Cardiac fibroblast (primary cell): ENCODE data around the gene TIPARP.
"Not testable (repeated sequence)": the region's sequence is repeated elsewhere in the genome, so short reads cannot be mapped to it uniquely, and the experiment has no call there.

ENCODE experiments used
- DNase-seq, 2 donors: peaks; one replicate each; pipeline versions ENCODE4 v3.0.0 to v3.0.0-alpha.2; 2010; ENCODE audit warnings: low read depth in 2 of 2
- H3K4me3 ChIP-seq, 2 donors: replicated peaks in 1 of 2; 1 replicate in 1 of 2; 2 replicates in 1 of 2; pipeline ENCODE4 v1.5.1; 2011; ENCODE audit warnings: low read depth in 2 of 2, low read length in 2 of 2, mild to moderate bottlenecking in 2 of 2, moderate library complexity in 1 of 2
- TF ChIP-seq, protein P1 (sequence below): IDR thresholded peaks from one replicate; pipeline ENCODE4 v1.5.1; 2011; ENCODE audit warnings: low read depth, mild to moderate bottlenecking, low read length, inconsistent platforms

TIPARP gene

DNA sequence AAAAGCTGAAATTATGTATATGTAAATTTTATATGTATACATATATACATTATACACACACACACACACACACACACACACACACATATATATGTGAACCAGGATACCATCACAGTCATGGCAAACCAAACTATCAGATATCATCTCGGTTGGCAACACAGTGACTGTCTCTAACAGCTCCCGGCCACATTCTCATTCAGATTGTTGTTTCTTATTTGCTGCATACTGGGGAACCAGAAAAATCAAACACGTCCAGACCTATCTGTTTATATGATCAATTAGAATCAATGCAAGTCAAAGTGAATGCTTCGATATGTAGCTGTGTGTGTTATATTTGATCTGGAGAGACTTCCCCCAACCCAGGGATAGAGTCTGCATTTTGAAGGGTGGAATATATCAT, 61.1 kb downstream of the TIPARP start:
- TF ChIP-seq, protein P1, sequence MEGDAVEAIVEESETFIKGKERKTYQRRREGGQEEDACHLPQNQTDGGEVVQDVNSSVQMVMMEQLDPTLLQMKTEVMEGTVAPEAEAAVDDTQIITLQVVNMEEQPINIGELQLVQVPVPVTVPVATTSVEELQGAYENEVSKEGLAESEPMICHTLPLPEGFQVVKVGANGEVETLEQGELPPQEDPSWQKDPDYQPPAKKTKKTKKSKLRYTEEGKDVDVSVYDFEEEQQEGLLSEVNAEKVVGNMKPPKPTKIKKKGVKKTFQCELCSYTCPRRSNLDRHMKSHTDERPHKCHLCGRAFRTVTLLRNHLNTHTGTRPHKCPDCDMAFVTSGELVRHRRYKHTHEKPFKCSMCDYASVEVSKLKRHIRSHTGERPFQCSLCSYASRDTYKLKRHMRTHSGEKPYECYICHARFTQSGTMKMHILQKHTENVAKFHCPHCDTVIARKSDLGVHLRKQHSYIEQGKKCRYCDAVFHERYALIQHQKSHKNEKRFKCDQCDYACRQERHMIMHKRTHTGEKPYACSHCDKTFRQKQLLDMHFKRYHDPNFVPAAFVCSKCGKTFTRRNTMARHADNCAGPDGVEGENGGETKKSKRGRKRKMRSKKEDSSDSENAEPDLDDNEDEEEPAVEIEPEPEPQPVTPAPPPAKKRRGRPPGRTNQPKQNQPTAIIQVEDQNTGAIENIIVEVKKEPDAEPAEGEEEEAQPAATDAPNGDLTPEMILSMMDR: no peak
- no peak overlapping the region for H3K4me3 ChIP-seq
- no peak for DNase-seq

DNA sequence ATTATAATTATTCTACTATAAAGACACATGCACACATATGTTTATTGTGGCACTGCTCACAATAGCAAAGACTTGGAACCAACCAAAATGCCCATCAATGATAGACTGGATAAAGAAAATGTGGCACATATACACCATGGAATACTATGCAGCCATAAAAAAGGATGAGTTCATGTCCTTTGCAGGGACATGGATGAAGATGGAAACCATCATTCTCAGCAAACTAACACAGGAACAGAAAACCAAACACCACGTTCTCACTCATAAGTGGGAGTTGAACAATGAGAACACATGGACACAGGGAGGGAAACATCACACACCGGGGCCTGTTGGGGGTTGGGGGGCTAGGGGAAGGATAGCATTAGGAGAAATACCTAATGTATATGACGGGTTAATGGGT, 62.7 kb downstream of the TIPARP start:
- not testable (repeated sequence) for DNase-seq, H3K4me3 ChIP-seq

DNA sequence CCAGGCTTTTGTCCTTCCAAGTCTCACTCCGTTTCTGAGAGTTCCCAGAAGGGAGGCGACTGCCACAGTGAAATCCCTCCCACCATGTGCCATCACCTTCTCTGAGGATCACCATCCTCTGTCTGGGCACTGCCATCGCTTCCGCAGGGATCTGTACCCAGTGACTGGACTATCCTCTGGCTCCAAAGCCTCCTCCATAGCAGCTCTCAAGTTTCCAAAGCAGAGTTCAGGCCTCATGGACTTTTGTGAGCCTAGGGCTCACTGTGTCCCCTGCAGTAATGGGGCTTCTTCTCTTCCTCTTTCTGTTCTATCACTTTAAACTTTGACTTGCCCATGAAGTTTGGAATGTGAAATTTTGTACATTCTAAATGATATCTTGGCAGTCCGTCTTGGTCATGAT, 63.9 kb downstream of the TIPARP start:
- no peak for DNase-seq
- H3K4me3 ChIP-seq: no peak overlapping the region
- TF ChIP-seq, protein P1: no peak

DNA sequence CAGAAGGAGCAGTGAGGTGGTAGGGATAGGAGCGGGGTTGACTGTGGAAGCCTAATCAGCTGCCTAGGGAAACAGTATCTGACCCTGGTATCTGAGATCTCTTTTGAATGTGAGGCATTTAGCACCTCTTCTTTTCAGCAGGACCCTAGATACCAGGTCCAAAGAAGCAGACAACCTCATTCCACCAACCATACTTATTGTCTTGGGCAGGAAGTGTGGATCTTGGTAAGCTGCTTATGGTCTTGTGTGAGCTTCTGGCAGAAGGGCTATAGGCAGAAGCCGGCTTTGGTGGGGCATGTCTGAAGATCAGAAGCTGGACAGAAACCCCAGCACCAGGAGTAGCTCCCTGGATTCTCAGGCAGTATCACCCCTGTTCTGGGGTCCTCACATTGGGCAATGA, 65.6 kb downstream of the TIPARP start:
- TF ChIP-seq, protein P1: no peak
- no peak overlapping the region for H3K4me3 ChIP-seq
- no peak for DNase-seq

DNA sequence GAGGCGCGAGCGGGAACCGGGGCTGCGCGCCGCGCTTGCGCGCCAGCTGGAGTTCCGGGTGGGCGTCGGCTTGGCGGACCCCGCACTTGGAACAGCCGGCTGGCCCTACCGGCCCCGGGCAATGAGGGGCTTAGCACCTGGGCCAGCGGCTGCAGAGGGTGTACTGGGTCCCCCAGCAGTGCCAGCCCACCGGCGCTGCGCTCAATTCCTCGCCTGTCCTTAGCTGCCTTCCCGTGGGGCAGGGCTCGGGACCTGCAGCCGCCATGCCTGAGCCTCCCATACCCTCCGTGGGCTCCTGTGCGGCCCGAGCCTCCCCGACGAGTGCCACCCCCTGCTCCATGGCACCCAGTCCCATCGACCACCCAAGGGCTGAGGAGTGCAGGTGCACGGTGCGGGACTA, 66.2 kb downstream of the TIPARP start:
- not testable (repeated sequence) for DNase-seq, H3K4me3 ChIP-seq

DNA sequence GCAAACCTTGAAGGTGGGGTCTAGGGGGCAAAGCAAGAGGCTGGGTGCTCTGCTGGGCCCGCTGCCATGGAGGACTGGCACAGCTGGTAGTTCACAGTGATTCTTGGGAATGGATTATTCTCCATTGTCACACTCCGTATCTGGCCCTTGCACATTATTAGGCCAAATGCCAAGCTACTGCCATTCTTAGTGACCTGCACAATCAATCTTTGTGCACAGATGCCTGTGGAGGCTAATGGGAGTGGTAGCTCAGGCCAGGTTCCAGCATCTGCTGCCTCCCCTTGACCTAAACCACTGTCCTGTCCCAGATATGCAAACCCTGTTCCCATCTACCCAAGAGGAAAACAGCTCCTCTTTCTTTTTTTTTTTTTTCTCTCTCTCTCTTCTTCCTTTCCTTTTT, 67.5 kb downstream of the TIPARP start:
- H3K4me3 ChIP-seq: no peak overlapping the region
- DNase-seq: no peak
- TF ChIP-seq, protein P1: no peak

DNA sequence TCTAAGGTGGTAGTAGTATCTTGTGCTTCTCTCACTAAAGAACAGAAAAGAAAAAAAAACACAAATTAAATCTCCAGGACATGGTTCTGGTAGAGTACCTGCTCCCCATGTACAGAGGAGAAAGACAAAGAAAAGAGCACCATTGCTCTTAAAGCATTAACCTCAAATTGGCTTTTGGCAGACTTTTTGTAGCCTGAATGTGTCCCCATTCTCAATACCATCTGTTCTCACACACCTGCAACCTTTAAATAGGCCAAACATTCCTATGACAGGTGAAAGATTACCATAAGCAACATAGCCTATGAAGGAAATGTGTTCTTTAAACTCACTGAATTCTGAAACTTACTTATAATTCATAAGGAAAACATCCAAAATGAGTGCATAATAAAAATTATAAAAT, 68.0 kb downstream of the TIPARP start:
- no peak overlapping the region for H3K4me3 ChIP-seq
- DNase-seq: no peak
- TF ChIP-seq, protein P1: no peak

DNA sequence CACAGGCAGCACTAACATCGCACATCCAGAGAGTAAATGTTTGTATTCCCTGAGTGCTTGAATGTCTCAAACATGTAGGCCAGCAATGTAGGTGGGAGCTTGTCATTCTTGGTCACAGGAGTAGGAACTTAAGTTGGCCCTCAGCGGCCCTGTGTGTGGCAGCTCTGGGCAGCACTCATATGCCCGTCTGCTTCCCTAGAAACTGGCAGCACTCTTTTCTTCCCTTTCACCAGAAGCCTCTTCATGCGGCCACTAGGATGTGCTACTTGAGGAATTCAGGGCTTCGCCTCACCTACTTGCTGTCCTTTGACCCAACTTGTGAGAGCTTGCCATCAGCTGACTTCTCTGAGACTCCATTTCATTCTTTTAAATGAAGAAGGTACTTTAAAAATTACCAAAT, 69.5 kb downstream of the TIPARP start:
- TF ChIP-seq, protein P1: no peak
- H3K4me3 ChIP-seq: no peak overlapping the region
- no peak for DNase-seq
